Osteoblast (primary cell): ENCODE results near the gene GPER1. TPM values are rescaled to one million over a fixed set of nuclear protein-coding genes. Genes with fewer than 3 reads are reported as not detected.
A peak's percentile ranks its signal among the peaks of the same experiment; 100 is the strongest.

Source experiments
- DNase-seq: peaks from one replicate; pipeline ENCODE4 v3.0.0; 2011; ENCODE audit warnings: low spot score, mixed read lengths; ENCODE audit not compliant: insufficient read length; ENCODE audit errors: missing footprints
- H2AFZ ChIP-seq: 2 replicates; pipeline ENCODE4 v1.6.0; 2011; ENCODE audit warnings: mild to moderate bottlenecking, low read length
- H3K27ac ChIP-seq: 2 replicates; pipeline ENCODE4 v1.5.1; 2011; ENCODE audit warnings: mild to moderate bottlenecking, low read depth, low read length, moderate library complexity
- H3K27me3 ChIP-seq: 2 replicates; pipeline ENCODE4 v1.6.0; 2012; ENCODE audit warnings: mild to moderate bottlenecking, control low read depth, inconsistent platforms, low read length, moderate library complexity; ENCODE audit not compliant: insufficient read depth
- H3K36me3 ChIP-seq: 2 replicates; pipeline ENCODE4 v1.5.1; 2011; ENCODE audit warnings: mild to moderate bottlenecking, low read length, control low read depth, moderate library complexity; ENCODE audit not compliant: insufficient read depth
- H3K4me1 ChIP-seq: 2 replicates; pipeline ENCODE4 v1.5.1; 2011; ENCODE audit warnings: mild to moderate bottlenecking, low read length, control low read depth, moderate library complexity; ENCODE audit not compliant: insufficient read depth
- H3K4me2 ChIP-seq: 2 replicates; pipeline ENCODE4 v1.6.0; 2011; ENCODE audit warnings: mild to moderate bottlenecking, low read length; ENCODE audit not compliant: insufficient read depth
- H3K4me3 ChIP-seq: fragments of 200-600 bp; sonication (generic); 3 replicates; pipeline ENCODE4 v1.5.1; 2012; ENCODE audit warnings: mild to moderate bottlenecking, low read length, inconsistent platforms; ENCODE audit not compliant: insufficient read depth
- H3K79me2 ChIP-seq: 2 replicates; pipeline ENCODE4 v1.6.0; 2012; ENCODE audit warnings: mild to moderate bottlenecking, low read length, control low read depth, inconsistent platforms; ENCODE audit not compliant: insufficient read depth
- H3K9me3 ChIP-seq: 2 replicates; pipeline ENCODE4 v1.5.1; 2011; ENCODE audit warnings: low read depth, low read length, control low read depth
- H4K20me1 ChIP-seq: 2 replicates; pipeline ENCODE4 v1.6.0; 2012; ENCODE audit warnings: mild to moderate bottlenecking, low read length, control low read depth; ENCODE audit not compliant: insufficient read depth
- total RNA-seq: library from RNA; depleted of rRNA; stranded (reverse); fragments of >200 nt; gene quantifications from 2 replicates; pipeline ENCODE4 v1.2.3, GENCODE V29; 2012
- TF ChIP-seq, protein P1 (sequence below): IDR thresholded peaks from 2 replicates; pipeline ENCODE4 v1.5.1; 2011; ENCODE audit warnings: mild to moderate bottlenecking, low read depth, low read length, moderate library complexity; ENCODE audit errors: extremely low read depth

The GPER1 gene
- total RNA-seq, 1 donor = 10.5 TPM

DNA sequence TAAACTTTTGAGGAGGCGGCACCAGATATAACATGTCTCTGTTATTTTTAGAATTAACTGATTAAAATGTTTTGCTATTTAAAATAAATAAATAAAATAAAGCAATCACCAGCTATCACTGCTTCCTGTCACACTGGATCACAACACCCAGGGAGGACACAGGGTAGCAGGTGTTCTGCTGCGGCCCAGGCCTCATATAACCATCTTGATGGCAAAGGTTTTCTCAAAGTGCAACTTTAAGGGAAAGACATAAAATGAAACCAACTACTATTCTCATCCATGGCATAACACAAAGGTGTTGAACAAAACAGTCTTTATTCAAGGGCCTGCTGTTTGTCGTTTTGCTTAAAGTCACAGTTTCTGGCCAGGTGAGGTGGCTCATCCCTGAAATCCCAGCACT, 23.2 kb downstream of the GPER1 start:
- H3K36me3 ChIP-seq = peaks cover 3% of the 10 kb centered on the region
- peaks cover 6% of the 10 kb centered on the region for H4K20me1 ChIP-seq
- H3K9me3 ChIP-seq = no peaks in the 10 kb centered on the region
- H3K27me3 ChIP-seq = no peaks in the 10 kb centered on the region
- no peaks in the 10 kb centered on the region for H3K79me2 ChIP-seq
- no peak overlapping the region for H2AFZ ChIP-seq
- peaks cover 12% of the 10 kb centered on the region for H3K4me1 ChIP-seq
- no peak overlapping the region for H3K4me3 ChIP-seq
- H3K27ac ChIP-seq = no peak overlapping the region
- TF ChIP-seq, protein P1, sequence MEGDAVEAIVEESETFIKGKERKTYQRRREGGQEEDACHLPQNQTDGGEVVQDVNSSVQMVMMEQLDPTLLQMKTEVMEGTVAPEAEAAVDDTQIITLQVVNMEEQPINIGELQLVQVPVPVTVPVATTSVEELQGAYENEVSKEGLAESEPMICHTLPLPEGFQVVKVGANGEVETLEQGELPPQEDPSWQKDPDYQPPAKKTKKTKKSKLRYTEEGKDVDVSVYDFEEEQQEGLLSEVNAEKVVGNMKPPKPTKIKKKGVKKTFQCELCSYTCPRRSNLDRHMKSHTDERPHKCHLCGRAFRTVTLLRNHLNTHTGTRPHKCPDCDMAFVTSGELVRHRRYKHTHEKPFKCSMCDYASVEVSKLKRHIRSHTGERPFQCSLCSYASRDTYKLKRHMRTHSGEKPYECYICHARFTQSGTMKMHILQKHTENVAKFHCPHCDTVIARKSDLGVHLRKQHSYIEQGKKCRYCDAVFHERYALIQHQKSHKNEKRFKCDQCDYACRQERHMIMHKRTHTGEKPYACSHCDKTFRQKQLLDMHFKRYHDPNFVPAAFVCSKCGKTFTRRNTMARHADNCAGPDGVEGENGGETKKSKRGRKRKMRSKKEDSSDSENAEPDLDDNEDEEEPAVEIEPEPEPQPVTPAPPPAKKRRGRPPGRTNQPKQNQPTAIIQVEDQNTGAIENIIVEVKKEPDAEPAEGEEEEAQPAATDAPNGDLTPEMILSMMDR = no peak
- DNase-seq = peak; percentile 52
- no peak overlapping the region for H3K4me2 ChIP-seq

DNA sequence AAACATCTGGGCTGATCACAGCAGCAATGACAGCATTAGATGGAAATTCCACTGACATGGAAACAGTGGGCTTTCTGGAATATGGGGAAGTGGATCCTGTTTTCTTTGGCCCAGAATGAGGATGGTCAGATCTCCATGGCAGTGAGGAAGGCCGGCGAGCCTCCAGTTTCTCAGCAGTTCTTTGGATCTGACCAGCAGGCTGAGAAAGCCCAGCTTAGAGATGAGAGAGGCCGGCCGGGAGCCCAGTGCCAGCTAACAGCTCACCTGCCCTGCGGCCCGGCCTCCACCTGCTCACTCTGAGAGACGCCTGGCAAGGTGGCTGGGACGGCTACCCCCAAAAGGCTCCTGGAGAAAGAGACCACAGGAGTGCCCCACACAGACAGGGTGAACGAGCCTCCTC, 24.2 kb downstream of the GPER1 start:
- H3K36me3 ChIP-seq = peaks cover 3% of the 10 kb centered on the region
- peaks cover 6% of the 10 kb centered on the region for H4K20me1 ChIP-seq
- DNase-seq = peak; percentile 98
- H3K27me3 ChIP-seq = no peaks in the 10 kb centered on the region
- H3K4me2 ChIP-seq = peak overlapping the region; percentile 66
- peaks cover 12% of the 10 kb centered on the region for H3K4me1 ChIP-seq
- H3K27ac ChIP-seq = peak overlapping the region; percentile 62
- TF ChIP-seq, protein P1 = no peak
- H3K4me3 ChIP-seq = peak overlapping the region; percentile 22
- no peak overlapping the region for H2AFZ ChIP-seq
- H3K9me3 ChIP-seq = no peaks in the 10 kb centered on the region
- H3K79me2 ChIP-seq = no peaks in the 10 kb centered on the region

DNA sequence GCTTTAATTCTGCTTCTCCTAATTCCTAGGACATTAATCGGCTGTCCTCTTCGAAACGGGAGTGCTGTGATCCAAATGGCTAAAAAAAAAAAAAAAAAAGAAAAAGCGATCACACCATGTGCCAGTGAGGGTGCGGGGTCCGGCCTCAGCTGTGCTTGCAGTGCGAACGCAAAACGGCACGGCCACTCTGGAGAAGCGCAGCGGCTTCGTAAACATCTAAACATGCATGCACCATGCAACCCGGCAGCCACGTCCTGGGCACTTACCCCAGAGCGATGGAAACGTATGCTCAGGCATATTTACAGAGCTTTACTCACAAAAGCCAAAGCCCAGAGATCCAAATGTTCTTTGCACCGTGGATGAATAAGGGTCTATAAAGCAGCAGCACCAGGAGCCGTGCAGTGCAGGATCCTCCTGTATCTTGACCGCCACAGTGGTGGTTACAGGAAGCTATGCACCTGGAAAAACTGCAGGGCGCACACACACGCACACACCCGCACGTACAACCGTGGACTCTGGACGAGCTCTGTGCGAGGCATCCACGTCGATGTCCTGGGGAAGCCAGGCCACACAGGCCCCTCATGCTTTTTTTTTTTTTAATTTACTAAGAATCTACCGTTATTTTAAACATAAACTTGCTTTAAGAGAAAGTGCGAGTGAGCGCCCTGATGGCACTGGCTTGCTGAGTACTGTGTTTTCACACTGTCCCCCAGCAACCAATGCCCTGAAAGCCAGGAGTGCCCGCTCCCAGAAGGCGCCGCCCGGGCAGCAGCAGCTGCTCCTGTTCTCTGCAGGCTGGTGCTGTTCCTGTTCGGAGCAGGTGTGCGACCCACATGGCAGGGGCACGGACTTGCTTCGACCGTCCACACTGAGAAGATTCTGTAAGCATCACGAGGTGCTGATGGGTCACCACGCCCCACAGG, 25.0 kb downstream of the GPER1 start:
- Histone ChIP-seq H2AFZ (no peak overlapping the region), H3K27ac (peak overlapping the region; percentile 62), H3K4me2 (peak overlapping the region; percentile 66), H3K9me3 (no peaks in the 10 kb centered on the region), H3K27me3 (no peaks in the 10 kb centered on the region), H3K79me2 (peaks cover 3% of the 10 kb centered on the region), H3K36me3 (peaks cover 3% of the 10 kb centered on the region), H3K4me3 (no peak overlapping the region), H4K20me1 (peaks cover 3% of the 10 kb centered on the region), H3K4me1 (peaks cover 12% of the 10 kb centered on the region)
- DNase-seq = no peak
- TF ChIP-seq, protein P1 = no peak

DNA sequence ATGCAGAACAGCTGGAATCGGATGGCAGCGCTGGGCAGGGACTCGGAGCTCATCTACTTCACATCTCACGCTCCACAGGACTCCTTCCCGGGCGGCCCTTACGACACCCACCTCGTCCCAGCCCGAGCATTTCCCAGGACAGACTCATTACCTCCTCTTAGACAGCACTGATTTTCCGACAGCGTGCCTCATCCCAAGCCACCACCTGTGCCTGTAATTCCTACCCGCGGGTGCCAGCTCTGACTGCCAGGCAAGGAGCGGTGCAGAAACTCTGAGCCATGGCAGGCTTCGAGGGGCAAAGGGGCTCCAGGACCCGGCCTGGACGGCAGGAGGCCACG, 25.6 kb downstream of the GPER1 start:
- TF ChIP-seq, protein P1 = no peak
- H3K4me1 ChIP-seq = peaks cover 12% of the 10 kb centered on the region
- no peaks in the 10 kb centered on the region for H3K9me3 ChIP-seq
- no peak overlapping the region for H2AFZ ChIP-seq
- no peak for DNase-seq
- H3K36me3 ChIP-seq = peaks cover 3% of the 10 kb centered on the region
- no peak overlapping the region for H3K4me3 ChIP-seq
- H3K27ac ChIP-seq = no peak overlapping the region
- H3K79me2 ChIP-seq = peaks cover 5% of the 10 kb centered on the region
- no peak overlapping the region for H3K4me2 ChIP-seq
- H3K27me3 ChIP-seq = no peaks in the 10 kb centered on the region
- peaks cover 3% of the 10 kb centered on the region for H4K20me1 ChIP-seq
